Epithelial cell of proximal tubule (primary cell): ENCODE results near the gene NBEA. TPM values are rescaled to one million over a fixed set of nuclear protein-coding genes. Genes with fewer than 3 reads are reported as not detected.
"Not testable (repeated sequence)": the region's sequence is repeated elsewhere in the genome, so short reads cannot be mapped to it uniquely, and the experiment has no call there.

Source experiments
- DNase-seq: peaks from one replicate; pipeline ENCODE4 v3.0.0-alpha.2; 2011; ENCODE audit warnings: low read depth
- H3K4me3 ChIP-seq: 2 replicates; pipeline ENCODE4 v1.5.1; 2011; ENCODE audit warnings: low read depth, mild to moderate bottlenecking, low read length
- CTCF ChIP-seq: conservative IDR thresholded peaks from 2 replicates; pipeline ENCODE4 v1.5.1; 2012; ENCODE audit warnings: low read depth, mild to moderate bottlenecking, low read length
- total RNA-seq: library from RNA; depleted of rRNA; stranded (reverse); fragments of >200 nt; gene quantifications from 2 replicates; pipeline ENCODE4 v1.2.3, GENCODE V29; 2015

The NBEA gene
- total RNA-seq, 1 donor from 2014 or later = 2.7 TPM

- H3K4me3 ChIP-seq = no peak overlapping the region
- DNase-seq = no peak
- TF ChIP-seq CTCF = no peak
These were observed 30.9 kb upstream of the NBEA start for GRCh38 chr13:34911159-34911558.

GRCh38 chr13:34913040-34913439, 29.0 kb upstream of the NBEA start:
- no peak overlapping the region for H3K4me3 ChIP-seq
- DNase-seq = no peak
- no peak for TF ChIP-seq CTCF

- no peak overlapping the region for H3K4me3 ChIP-seq
- no peak for TF ChIP-seq CTCF
- no peak for DNase-seq
These were observed 27.7 kb upstream of the NBEA start for GRCh38 chr13:34914416-34914815.

GRCh38 chr13:34926508-34926907, 15.6 kb upstream of the NBEA start:
- no peak for TF ChIP-seq CTCF
- H3K4me3 ChIP-seq = no peak overlapping the region
- no peak for DNase-seq

GRCh38 chr13:34928676-34929075, 13.4 kb upstream of the NBEA start:
- H3K4me3 ChIP-seq, DNase-seq: not testable (repeated sequence)

GRCh38 chr13:34931572-34931971, 10.5 kb upstream of the NBEA start:
- no peak for DNase-seq
- TF ChIP-seq CTCF = no peak
- H3K4me3 ChIP-seq = no peak overlapping the region

- H3K4me3 ChIP-seq = no peak overlapping the region
- no peak for TF ChIP-seq CTCF
- no peak for DNase-seq
These were observed 8.7 kb upstream of the NBEA start for GRCh38 chr13:34933349-34933748.

DNA sequence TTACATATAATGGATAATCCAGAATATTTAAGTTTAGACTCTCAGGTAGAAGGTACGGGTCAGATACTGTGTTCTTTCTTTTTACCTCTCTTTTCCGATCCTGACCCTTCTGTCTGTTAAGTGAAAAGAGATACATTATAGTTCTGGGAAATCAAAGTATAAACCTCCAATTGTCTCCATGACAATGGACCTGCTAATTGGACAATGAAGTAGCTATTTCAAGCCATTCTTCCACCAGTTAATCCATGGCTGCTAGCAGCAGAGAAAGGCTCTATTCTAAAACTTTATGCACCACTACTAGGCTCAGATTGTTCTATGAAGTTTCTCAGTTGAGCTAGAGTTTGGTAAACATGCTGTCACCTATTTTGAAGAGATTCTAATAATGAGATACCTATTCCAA, 8.3 kb upstream of the NBEA start:
- TF ChIP-seq CTCF = no peak
- H3K4me3 ChIP-seq = no peak overlapping the region
- no peak for DNase-seq
